Sigmoid colon (tissue), 7 donors: ENCODE results near the gene SMIM31. TPM values are rescaled to one million over a fixed set of nuclear protein-coding genes. Genes with fewer than 3 reads are reported as not detected.

ENCODE experiments used
- DNase-seq: peaks from one replicate; pipeline ENCODE4 v3.0.0-alpha.2; 2019
- H3K27ac ChIP-seq, 4 donors: fragments of 200-600 bp; sonication (generic); one replicate each; pipeline ENCODE4 v1.5.1; 2016 to 2019; ENCODE audit warnings: mild to moderate bottlenecking in 1 of 4
- H3K27me3 ChIP-seq, 3 donors: fragments of 200-600 bp; sonication (generic); one replicate each; pipeline ENCODE4 v1.5.1; 2019; ENCODE audit warnings: mild to moderate bottlenecking in 1 of 3
- H3K36me3 ChIP-seq, 4 donors: fragments of 200-600 bp; sonication (generic); one replicate each; pipeline ENCODE4 v1.5.1; 2016 to 2019
- H3K4me1 ChIP-seq, 4 donors: fragments of 200-600 bp; sonication (generic); one replicate each; pipeline ENCODE4 v1.5.1; 2017 to 2019
- H3K4me3 ChIP-seq, 4 donors: fragments of 200-600 bp; sonication (generic); one replicate each; pipeline ENCODE4 v1.5.1; 2017 to 2019; ENCODE audit warnings: mild to moderate bottlenecking in 2 of 4, moderate library complexity in 1 of 4
- H3K9me3 ChIP-seq, 4 donors: fragments of 200-600 bp in 3 of 4; sonication (generic) in 3 of 4; one replicate each; pipeline versions ENCODE4 v1.5.1 to v1.6.1; 2013 to 2019
- EP300 ChIP-seq, 4 donors: sonication (generic); formaldehyde crosslinking; IDR thresholded peaks; one replicate each; pipeline ENCODE4 v1.6.1; 2017; ENCODE audit warnings: antibody characterized with exemption in 4 of 4
- POLR2A ChIP-seq, 2 donors: fragments of 450-650 bp; IDR thresholded peaks; one replicate each; pipeline ENCODE4 v1.6.1; 2016; ENCODE audit warnings: antibody characterized with exemption in 2 of 2, mild to moderate bottlenecking in 2 of 2, moderate library complexity in 2 of 2
- POLR2AphosphoS5 ChIP-seq, 4 donors: sonication (generic); formaldehyde crosslinking; IDR thresholded peaks; one replicate each; pipeline ENCODE4 v1.6.1; 2017; ENCODE audit warnings: antibody characterized with exemption in 4 of 4
- WGBS, 2 donors: extraction: QIAGEN DNeasy Blood & Tissue Kit; methylation state at CpG; one replicate each; pipeline ENCODE4 v1.1.7; 2013; 5-methylcytosine and 5-hydroxymethylcytosine counted together
- intact Hi-C: fragments of 100-400 bp; cut with DNase I; formaldehyde crosslinking; loops from one replicate; pipeline ENCODE4 v1.15.1; 2023
- polyA plus RNA-seq, 3 donors: library from polyadenylated mRNA; stranded (reverse); fragments of 200-250 nt; gene quantifications; one replicate each; pipeline ENCODE4 v1.2.3, GENCODE V29; 2013
- total RNA-seq, 4 donors: library from RNA; depleted of rRNA; stranded (reverse); fragments of >200 nt; gene quantifications; one replicate each; pipeline ENCODE4 v1.1.0, GENCODE V29; 2016
- TF ChIP-seq, protein P1 (sequence below), 4 experiments: fragments of 450-650 bp in 3 of 4; fragments of 200-600 bp in 1 of 4; IDR thresholded peaks; one replicate each; pipeline ENCODE4 v1.5.1; 2016 to 2019; ENCODE audit warnings: antibody characterized with exemption in 4 of 4, mild to moderate bottlenecking in 3 of 4, moderate library complexity in 2 of 4
- donor health status: healthy with polysubstance abuse.
- donor health status: Bipolar disorder and iron deficiency.
- donor health status: healthy.

The SMIM31 gene
- total and polyA plus RNA-seq, 7 donors: 6.5 to 80.5 (median 39.0) TPM; not detected in 4

DNA sequence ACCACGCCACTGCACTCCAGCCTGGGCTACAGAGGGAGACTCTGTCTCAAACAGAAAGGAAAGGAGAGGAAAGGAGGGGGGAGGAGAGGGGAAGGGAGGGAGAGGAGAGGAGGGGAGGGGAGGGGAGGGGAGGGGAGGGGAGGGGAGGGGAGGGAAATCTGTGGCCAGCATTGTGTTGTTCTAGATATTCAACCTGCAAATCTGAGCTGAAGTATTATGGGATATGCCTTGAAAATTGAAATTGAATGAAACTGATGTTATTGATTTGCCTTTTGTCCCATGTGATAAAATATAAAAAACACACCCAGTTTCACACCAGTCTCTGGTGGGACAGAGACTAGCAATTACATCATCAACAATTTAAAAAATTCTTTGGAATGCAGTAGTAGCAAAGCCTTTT, 1.5 kb downstream of the SMIM31 start:
- 64 to 95% methylated on average over 1 of the region's 1 CpG for WGBS, 2 donors
- H3K4me1 ChIP-seq: no peaks in the 10 kb centered on the region
- no peaks in the 10 kb centered on the region for H3K36me3 ChIP-seq
- DNase-seq: no peak
- intact Hi-C loops: no loop called here
- TF ChIP-seq EP300 (IDR thresholded peaks at IDR 0.05): no peak
- TF ChIP-seq POLR2AphosphoS5 (IDR thresholded peaks at IDR 0.05): no peak
- no peak for TF ChIP-seq POLR2A (IDR thresholded peaks at IDR 0.05)
- H3K27ac ChIP-seq: no peak overlapping the region
- no peaks in the 10 kb centered on the region for H3K27me3 ChIP-seq
- H3K4me3 ChIP-seq: no peak overlapping the region
- no peaks in the 10 kb centered on the region for H3K9me3 ChIP-seq

DNA sequence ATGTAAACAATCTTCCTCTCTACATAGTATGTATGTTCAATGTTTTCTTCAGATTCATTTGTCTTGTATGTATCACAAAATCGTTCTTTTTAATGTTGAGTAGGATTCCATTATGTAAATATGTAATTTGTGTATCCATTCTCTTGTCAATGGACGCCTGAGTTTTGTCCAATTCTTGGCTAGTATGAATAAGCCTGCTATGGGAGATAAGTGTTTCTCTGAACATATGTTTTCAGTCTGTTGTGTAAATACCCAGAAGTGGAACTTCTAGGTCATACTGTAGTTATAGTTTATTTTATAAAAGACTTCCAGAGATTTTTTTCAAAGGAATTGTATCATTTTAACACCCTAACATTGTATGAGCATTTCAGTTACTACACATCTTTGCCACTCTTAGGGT, 2.8 kb downstream of the SMIM31 start:
- DNase-seq: no peak
- H3K9me3 ChIP-seq: no peaks in the 10 kb centered on the region
- H3K4me1 ChIP-seq: no peaks in the 10 kb centered on the region
- no peak overlapping the region for H3K27ac ChIP-seq
- H3K36me3 ChIP-seq: no peaks in the 10 kb centered on the region
- H3K27me3 ChIP-seq: peaks cover 0 to 6% (median 0%) of the 10 kb centered on the region in 3 donors
- TF ChIP-seq, protein P1, sequence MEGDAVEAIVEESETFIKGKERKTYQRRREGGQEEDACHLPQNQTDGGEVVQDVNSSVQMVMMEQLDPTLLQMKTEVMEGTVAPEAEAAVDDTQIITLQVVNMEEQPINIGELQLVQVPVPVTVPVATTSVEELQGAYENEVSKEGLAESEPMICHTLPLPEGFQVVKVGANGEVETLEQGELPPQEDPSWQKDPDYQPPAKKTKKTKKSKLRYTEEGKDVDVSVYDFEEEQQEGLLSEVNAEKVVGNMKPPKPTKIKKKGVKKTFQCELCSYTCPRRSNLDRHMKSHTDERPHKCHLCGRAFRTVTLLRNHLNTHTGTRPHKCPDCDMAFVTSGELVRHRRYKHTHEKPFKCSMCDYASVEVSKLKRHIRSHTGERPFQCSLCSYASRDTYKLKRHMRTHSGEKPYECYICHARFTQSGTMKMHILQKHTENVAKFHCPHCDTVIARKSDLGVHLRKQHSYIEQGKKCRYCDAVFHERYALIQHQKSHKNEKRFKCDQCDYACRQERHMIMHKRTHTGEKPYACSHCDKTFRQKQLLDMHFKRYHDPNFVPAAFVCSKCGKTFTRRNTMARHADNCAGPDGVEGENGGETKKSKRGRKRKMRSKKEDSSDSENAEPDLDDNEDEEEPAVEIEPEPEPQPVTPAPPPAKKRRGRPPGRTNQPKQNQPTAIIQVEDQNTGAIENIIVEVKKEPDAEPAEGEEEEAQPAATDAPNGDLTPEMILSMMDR (IDR thresholded peaks at IDR 0.05): no peak
- no peak for TF ChIP-seq EP300 (IDR thresholded peaks at IDR 0.05)
- TF ChIP-seq POLR2A (IDR thresholded peaks at IDR 0.05): no peak
- TF ChIP-seq POLR2AphosphoS5 (IDR thresholded peaks at IDR 0.05): no peak
- intact Hi-C loops: no loop called here
- no peak overlapping the region for H3K4me3 ChIP-seq
- 34 to 60% methylated on average over 2 of the region's 2 CpGs for WGBS, 2 donors

DNA sequence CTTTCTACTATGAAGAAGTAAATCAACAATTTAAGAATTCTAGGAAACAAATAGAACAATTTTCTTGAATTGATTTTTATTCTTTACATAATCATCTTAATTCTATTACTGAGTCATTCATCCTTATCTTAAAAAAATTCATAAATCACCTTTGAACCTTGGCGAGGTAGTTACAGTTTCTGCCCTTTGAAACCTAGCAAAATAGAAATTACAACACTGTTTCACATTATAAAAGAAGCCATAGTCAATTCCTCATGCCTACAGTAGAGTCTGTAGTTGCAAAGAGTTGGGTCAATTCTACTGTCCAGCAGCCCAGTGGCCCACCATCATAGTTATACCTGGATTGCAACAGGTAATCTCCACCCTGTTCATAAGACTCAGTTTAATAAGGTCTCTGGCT, 7.3 kb downstream of the SMIM31 start:
- WGBS, 2 donors: 21 to 73% methylated on average over 1 of the region's 1 CpG
- TF ChIP-seq, protein P1 (IDR thresholded peaks at IDR 0.05): no peak
- TF ChIP-seq POLR2A (IDR thresholded peaks at IDR 0.05): no peak
- no peak for TF ChIP-seq EP300 (IDR thresholded peaks at IDR 0.05)
- TF ChIP-seq POLR2AphosphoS5 (IDR thresholded peaks at IDR 0.05): no peak
- DNase-seq: no peak
- H3K27me3 ChIP-seq: peaks cover 0 to 11% (median 0%) of the 10 kb centered on the region in 3 donors
- H3K4me1 ChIP-seq: no peaks in the 10 kb centered on the region
- intact Hi-C loops: no loop called here
- no peak overlapping the region for H3K4me3 ChIP-seq
- H3K36me3 ChIP-seq: no peaks in the 10 kb centered on the region
- H3K9me3 ChIP-seq: no peaks in the 10 kb centered on the region
- no peak overlapping the region for H3K27ac ChIP-seq

- DNase-seq: no peak
- no peak overlapping the region for H3K27ac ChIP-seq
- intact Hi-C loops: no loop called here
- H3K4me1 ChIP-seq: no peaks in the 10 kb centered on the region
- TF ChIP-seq POLR2AphosphoS5 (IDR thresholded peaks at IDR 0.05) (no peak), POLR2A (IDR thresholded peaks at IDR 0.05) (no peak)
- TF ChIP-seq, protein P1 (IDR thresholded peaks at IDR 0.05): no peak
- 73 to 91% methylated on average over 6 of the region's 6 CpGs for WGBS, 2 donors
- peaks cover 0 to 11% (median 0%) of the 10 kb centered on the region in 3 donors for H3K27me3 ChIP-seq
- no peaks in the 10 kb centered on the region for H3K9me3 ChIP-seq
- H3K4me3 ChIP-seq: no peak overlapping the region
- no peaks in the 10 kb centered on the region for H3K36me3 ChIP-seq
Observed at GRCh38 chr4:164761746-164762275, 7.9 kb downstream of the SMIM31 start.

GRCh38 chr4:164765096-164765495, 11.2 kb downstream of the SMIM31 start:
- Histone ChIP-seq H3K36me3 (no peaks in the 10 kb centered on the region), H3K9me3 (no peaks in the 10 kb centered on the region), H3K27ac (no peak overlapping the region), H3K4me3 (no peak overlapping the region), H3K4me1 (no peaks in the 10 kb centered on the region), H3K27me3 (peaks cover 0 to 11% (median 0%) of the 10 kb centered on the region in 3 donors)
- WGBS, 2 donors: 91 to 96% methylated on average over 3 of the region's 3 CpGs
- intact Hi-C loops: no loop called here
- TF ChIP-seq POLR2A (IDR thresholded peaks at IDR 0.05): no peak
- TF ChIP-seq POLR2AphosphoS5 (IDR thresholded peaks at IDR 0.05): no peak
- TF ChIP-seq, protein P1 (IDR thresholded peaks at IDR 0.05): no peak
- TF ChIP-seq EP300 (IDR thresholded peaks at IDR 0.05): no peak
- no peak for DNase-seq
